Left lung (tissue), 10 donors: ENCODE data around the gene ACOX3. TPM values are rescaled to one million over a fixed set of nuclear protein-coding genes. Genes with fewer than 3 reads are reported as not detected.

Experiments
- ATAC-seq: fragments of 200-7000 bp; cut with Tn5 transposase; one replicate; pipeline ENCODE4 v1.9.1; 2020; ENCODE audit warnings: moderate library complexity
- DNase-seq, 4 donors: peaks; one replicate each; pipeline ENCODE4 v3.0.0-alpha.2; 2013 to 2020
- H3K27ac ChIP-seq, 2 donors: fragments of 200-600 bp; sonication (generic) in 1 of 2; one replicate each; pipeline versions ENCODE4 v1.5.0 to v1.8.0; 2020 to 2021
- H3K27me3 ChIP-seq, 2 donors: fragments of 200-600 bp; sonication (generic) in 1 of 2; one replicate each; pipeline versions ENCODE4 v1.5.0 to v1.8.0; 2020 to 2021
- H3K36me3 ChIP-seq, 2 donors: fragments of 200-600 bp; sonication (generic) in 1 of 2; one replicate each; pipeline versions ENCODE4 v1.5.0 to v1.8.0; 2020 to 2021
- H3K4me1 ChIP-seq, 2 donors: fragments of 200-600 bp; one replicate each; pipeline ENCODE4 v1.8.0; 2021
- H3K4me3 ChIP-seq, 2 donors: fragments of 200-600 bp; sonication (generic) in 1 of 2; one replicate each; pipeline versions ENCODE4 v1.5.0 to v1.8.0; 2020 to 2021; ENCODE audit warnings: mild to moderate bottlenecking in 1 of 2
- H3K9me3 ChIP-seq, 2 donors: fragments of 200-600 bp; sonication (generic) in 1 of 2; one replicate each; pipeline versions ENCODE4 v1.5.0 to v1.8.0; 2020 to 2021
- intact Hi-C, 2 donors: fragments of 100-400 bp; cut with DNase I; formaldehyde crosslinking; loops; one replicate each; pipeline versions ENCODE4 v1.11.2 to v1.14.2; 2022
- polyA plus RNA-seq, 6 donors: library from polyadenylated mRNA; unstranded; fragments of 120-200 nt; gene quantifications; one replicate each; pipeline ENCODE4 v1.2.1, GENCODE V29; 2013; ENCODE audit not compliant: insufficient read length in 6 of 6
- total RNA-seq, 2 donors: library from RNA; stranded (reverse); fragmentation: NEBNext Ultra II Directional; extraction: Animal tissue kit (Norgen Biotek cat#: 25700); gene quantifications; one replicate each; pipeline ENCODE4 v1.2.1, GENCODE V29; 2021
- TF ChIP-seq, protein P1 (sequence below), 2 donors: fragments of 200-600 bp; sonication (generic) in 1 of 2; IDR thresholded peaks; one replicate each; pipeline versions ENCODE4 v1.5.0 to v1.8.0; 2021; ENCODE audit warnings: antibody characterized with exemption in 2 of 2
- donor health status: DM: no; HTN: yes; CAD: no.
- donor health status: DM: no; HTN: no; CAD: no.

Gene ACOX3
- total and polyA plus RNA-seq, 8 donors = 19.9 to 31.7 (median 23.4) TPM

DNA sequence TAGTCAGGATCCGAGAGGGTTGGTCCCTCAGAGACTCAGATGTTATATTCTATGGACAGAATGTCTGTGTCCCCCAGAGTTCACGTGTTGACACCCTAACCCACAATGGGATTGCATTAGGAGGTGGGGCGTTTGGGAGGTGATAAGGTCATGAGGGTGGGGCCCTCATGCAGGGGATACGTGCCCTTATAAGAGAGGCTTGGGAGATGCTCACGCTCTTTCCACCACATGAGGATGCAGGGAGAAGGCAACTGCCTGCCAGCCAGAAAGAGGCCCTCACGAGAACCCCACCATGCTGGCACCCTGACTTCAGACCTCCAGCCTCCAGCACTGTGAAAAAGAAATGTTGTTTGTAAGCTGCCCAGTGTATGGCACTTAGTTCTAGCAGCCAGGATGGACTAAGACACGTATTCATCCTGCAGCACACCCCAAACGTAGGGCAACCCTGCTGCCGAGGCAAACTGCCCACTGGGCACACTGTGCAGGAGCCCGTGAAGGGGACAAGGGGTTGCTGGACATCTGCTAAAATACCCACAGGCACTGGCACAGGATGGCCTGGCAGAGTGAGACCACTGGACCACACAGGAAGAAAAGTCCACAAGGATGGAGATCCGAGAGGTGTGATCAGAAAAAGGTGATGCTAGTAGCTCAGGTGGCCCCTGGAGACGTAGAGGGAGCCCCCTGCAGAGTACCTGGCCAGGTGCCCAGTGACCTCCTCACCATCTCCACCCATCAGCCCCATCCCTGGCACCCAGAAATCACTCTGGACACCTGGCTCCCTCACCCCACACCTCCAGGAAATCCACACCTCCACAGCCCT lies 108.3 kb downstream of the ACOX3 start:
- peaks cover 0 to 6% of the 10 kb centered on the region in 2 donors for H3K9me3 ChIP-seq
- H3K27me3 ChIP-seq = no peaks in the 10 kb centered on the region
- TF ChIP-seq, protein P1, sequence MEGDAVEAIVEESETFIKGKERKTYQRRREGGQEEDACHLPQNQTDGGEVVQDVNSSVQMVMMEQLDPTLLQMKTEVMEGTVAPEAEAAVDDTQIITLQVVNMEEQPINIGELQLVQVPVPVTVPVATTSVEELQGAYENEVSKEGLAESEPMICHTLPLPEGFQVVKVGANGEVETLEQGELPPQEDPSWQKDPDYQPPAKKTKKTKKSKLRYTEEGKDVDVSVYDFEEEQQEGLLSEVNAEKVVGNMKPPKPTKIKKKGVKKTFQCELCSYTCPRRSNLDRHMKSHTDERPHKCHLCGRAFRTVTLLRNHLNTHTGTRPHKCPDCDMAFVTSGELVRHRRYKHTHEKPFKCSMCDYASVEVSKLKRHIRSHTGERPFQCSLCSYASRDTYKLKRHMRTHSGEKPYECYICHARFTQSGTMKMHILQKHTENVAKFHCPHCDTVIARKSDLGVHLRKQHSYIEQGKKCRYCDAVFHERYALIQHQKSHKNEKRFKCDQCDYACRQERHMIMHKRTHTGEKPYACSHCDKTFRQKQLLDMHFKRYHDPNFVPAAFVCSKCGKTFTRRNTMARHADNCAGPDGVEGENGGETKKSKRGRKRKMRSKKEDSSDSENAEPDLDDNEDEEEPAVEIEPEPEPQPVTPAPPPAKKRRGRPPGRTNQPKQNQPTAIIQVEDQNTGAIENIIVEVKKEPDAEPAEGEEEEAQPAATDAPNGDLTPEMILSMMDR (IDR thresholded peaks at IDR 0.05) = no peak
- no peak overlapping the region for H3K4me3 ChIP-seq
- no peak overlapping the region for H3K27ac ChIP-seq
- no peaks in the 10 kb centered on the region for H3K36me3 ChIP-seq
- intact Hi-C loops = no loop called here
- peaks cover 0 to 6% of the 10 kb centered on the region in 2 donors for H3K4me1 ChIP-seq
- ATAC-seq (no peak), DNase-seq (no peak)

DNA sequence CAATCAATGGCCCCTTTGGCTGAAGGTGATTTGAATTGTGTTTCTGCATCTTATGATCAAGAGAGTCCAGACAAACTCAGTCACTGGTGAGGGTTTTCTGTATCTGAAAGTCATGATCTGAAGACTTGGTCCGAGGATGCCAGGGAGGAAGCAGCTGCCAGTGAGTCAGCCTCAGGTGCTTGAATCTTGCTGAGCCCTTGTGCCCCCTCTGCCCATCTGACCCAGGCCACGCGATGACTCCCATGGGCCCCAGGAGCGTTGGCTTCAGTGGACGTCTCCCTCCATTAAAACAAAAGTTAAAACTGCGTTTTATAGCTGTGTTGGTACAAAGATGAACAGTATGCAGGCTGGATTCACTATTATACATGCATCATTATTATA lies 109.0 kb downstream of the ACOX3 start:
- intact Hi-C loops = no loop called here
- Histone ChIP-seq H3K4me3 (no peak overlapping the region), H3K36me3 (no peaks in the 10 kb centered on the region), H3K9me3 (peaks cover under 1 to 6% of the 10 kb centered on the region in 2 donors), H3K27me3 (no peaks in the 10 kb centered on the region), H3K27ac (no peak overlapping the region), H3K4me1 (no peaks in the 10 kb centered on the region)
- DNase-seq (no peak), ATAC-seq (no peak)
- TF ChIP-seq, protein P1 (IDR thresholded peaks at IDR 0.05) = no peak

GRCh38 chr4:8330821-8331574 lies 109.5 kb downstream of the ACOX3 start:
- TF ChIP-seq, protein P1 (IDR thresholded peaks at IDR 0.05) = no peak
- intact Hi-C loops = no loop called here
- ATAC-seq = no peak
- Histone ChIP-seq H3K27me3 (no peaks in the 10 kb centered on the region), H3K27ac (no peak overlapping the region), H3K9me3 (peaks cover 3 to 7% of the 10 kb centered on the region in 2 donors), H3K4me3 (no peak overlapping the region), H3K4me1 (no peaks in the 10 kb centered on the region), H3K36me3 (no peaks in the 10 kb centered on the region)
- peak in 2 of 4 donors; percentile 32 to 44 for DNase-seq

DNA sequence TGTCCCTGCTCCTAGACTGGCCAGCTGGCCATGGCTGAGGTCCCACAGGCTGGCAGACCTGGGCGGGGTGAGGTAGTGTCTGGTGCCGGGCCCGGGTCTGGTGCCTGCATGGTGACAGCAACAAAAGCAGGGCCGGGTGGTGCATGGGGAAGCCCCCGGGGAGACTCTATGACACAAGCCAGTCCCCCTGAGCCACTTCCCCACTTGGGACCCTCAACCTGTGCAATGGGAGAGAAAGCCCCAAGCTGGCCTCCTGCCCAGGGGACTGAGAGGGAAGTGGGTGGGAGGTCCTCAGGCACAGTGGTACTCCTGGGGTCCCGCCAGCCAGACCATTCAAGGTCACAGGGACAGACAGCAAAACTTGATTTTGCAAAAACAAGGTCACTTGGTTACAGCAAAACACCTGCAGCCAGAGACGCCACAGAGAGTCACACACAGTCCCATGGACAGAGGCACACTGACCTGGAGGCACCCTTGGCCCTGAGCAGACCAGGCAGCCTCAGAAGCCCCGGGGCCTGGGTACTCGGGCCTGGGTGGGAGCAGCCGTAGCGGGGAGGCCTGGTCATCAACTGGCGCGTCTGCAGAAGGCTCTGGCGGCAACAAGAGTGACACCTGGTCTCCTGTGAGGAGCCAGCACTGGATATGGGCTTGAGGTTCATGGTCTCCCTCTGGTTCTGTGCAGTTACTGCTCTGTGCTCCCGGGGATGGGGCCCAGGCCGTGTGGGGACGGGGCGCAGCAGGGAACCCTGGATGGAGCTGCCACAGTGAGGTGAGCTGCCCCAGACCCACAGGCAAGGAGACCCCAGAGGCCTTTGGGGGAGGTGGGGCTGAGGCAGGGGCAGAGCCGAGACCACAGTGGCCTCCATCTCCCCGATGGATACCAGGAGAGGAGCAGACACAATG lies 110.4 kb downstream of the ACOX3 start:
- ATAC-seq = no peak
- H3K27me3 ChIP-seq = no peaks in the 10 kb centered on the region
- peaks cover 2 to 3% of the 10 kb centered on the region in 2 donors for H3K9me3 ChIP-seq
- intact Hi-C loops = no loop called here
- no peak overlapping the region for H3K4me3 ChIP-seq
- H3K4me1 ChIP-seq = no peaks in the 10 kb centered on the region
- TF ChIP-seq, protein P1 (IDR thresholded peaks at IDR 0.05) = no peak
- peak in 2 of 4 donors; percentile 18 to 34 for DNase-seq
- no peaks in the 10 kb centered on the region for H3K36me3 ChIP-seq
- no peak overlapping the region for H3K27ac ChIP-seq
